ENCODE measurements around the gene HEATR5A.
"Not testable (repeated sequence)": the region's sequence is repeated elsewhere in the genome, so short reads cannot be mapped to it uniquely, and the experiment has no call there.

Gene HEATR5A

GRCh38 chr14:31259040-31259435 is 161.3 kb downstream of the HEATR5A start:
- H3K9ac ChIP-seq (ENCODE audit: low read length); H3K27me3 ChIP-seq (ENCODE audit: insufficient read depth, low read length, poor library complexity); H3K4ac ChIP-seq (ENCODE audit: low read depth, low read length); H2BK15ac ChIP-seq (replicated peaks; ENCODE audit: low read depth); H4K5ac ChIP-seq (ENCODE audit: low read length); H3K56ac ChIP-seq (ENCODE audit: low read length); H3K23ac ChIP-seq (ENCODE audit: low read length); H3K4me3 ChIP-seq (ENCODE audit: low read length); H3K79me2 ChIP-seq (ENCODE audit: control insufficient read depth, insufficient read depth, low read length); H3K79me1 ChIP-seq (ENCODE audit: low read length); H2BK120ac ChIP-seq (ENCODE audit: low read depth, low read length); H3K4me2 ChIP-seq (ENCODE audit: low read length); H4K8ac ChIP-seq (ENCODE audit: low read depth, low read length); H3K4me1 ChIP-seq (ENCODE audit: control insufficient read depth, low read depth, low read length); H2AK5ac ChIP-seq (ENCODE audit: low read length); H2BK5ac ChIP-seq (ENCODE audit: low read length); H3K27ac ChIP-seq (ENCODE audit: low read depth, low read length); DNase-seq; H3K36me3 ChIP-seq (ENCODE audit: control insufficient read depth, insufficient read depth, low read length); H3K18ac ChIP-seq (ENCODE audit: low read length): not testable (repeated sequence)
- WGBS (ENCODE audit: extremely low coverage, insufficient coverage, low lambda C conversion rate) = no CpG with 5 or more reads among the region's 4 CpGs

- H3K9ac ChIP-seq (ENCODE audit: low read length) = no peak overlapping the region
- H3K4me3 ChIP-seq (ENCODE audit: low read length) = no peak overlapping the region
- H3K4me2 ChIP-seq (ENCODE audit: low read length) = no peak overlapping the region
- DNase-seq = no peak
- H2BK5ac ChIP-seq (ENCODE audit: low read length) = no peak overlapping the region
- H3K56ac ChIP-seq (ENCODE audit: low read length) = no peak overlapping the region
- no peak overlapping the region for H3K27ac ChIP-seq (ENCODE audit: low read depth, low read length)
- H3K36me3 ChIP-seq (ENCODE audit: control insufficient read depth, insufficient read depth, low read length) = no peaks in the 10 kb centered on the region
- H2BK15ac ChIP-seq (replicated peaks; ENCODE audit: low read depth) = no peak overlapping the region
- no peak overlapping the region for H2BK120ac ChIP-seq (ENCODE audit: low read depth, low read length)
- no peak overlapping the region for H4K5ac ChIP-seq (ENCODE audit: low read length)
- no peaks in the 10 kb centered on the region for H3K27me3 ChIP-seq (ENCODE audit: insufficient read depth, low read length, poor library complexity)
- no peak overlapping the region for H2AK5ac ChIP-seq (ENCODE audit: low read length)
- H3K79me1 ChIP-seq (ENCODE audit: low read length) = no peaks in the 10 kb centered on the region
- H3K18ac ChIP-seq (ENCODE audit: low read length) = no peak overlapping the region
- no peaks in the 10 kb centered on the region for H3K4me1 ChIP-seq (ENCODE audit: control insufficient read depth, low read depth, low read length)
- H4K8ac ChIP-seq (ENCODE audit: low read depth, low read length) = no peak overlapping the region
- WGBS (ENCODE audit: extremely low coverage, insufficient coverage, low lambda C conversion rate) = no CpG with 5 or more reads among the region's 3 CpGs
- H3K4ac ChIP-seq (ENCODE audit: low read depth, low read length) = no peak overlapping the region
- no peaks in the 10 kb centered on the region for H3K79me2 ChIP-seq (ENCODE audit: control insufficient read depth, insufficient read depth, low read length)
- H3K23ac ChIP-seq (ENCODE audit: low read length) = no peak overlapping the region
Measured at GRCh38 chr14:31258427-31259039, 161.8 kb downstream of the HEATR5A start.

GRCh38 chr14:31257554-31258426 is 162.6 kb downstream of the HEATR5A start:
- H2BK5ac ChIP-seq (ENCODE audit: low read length); H3K4me2 ChIP-seq (ENCODE audit: low read length); H3K4me1 ChIP-seq (ENCODE audit: control insufficient read depth, low read depth, low read length); H3K4me3 ChIP-seq (ENCODE audit: low read length); H3K9ac ChIP-seq (ENCODE audit: low read length); H2AK5ac ChIP-seq (ENCODE audit: low read length); H2BK120ac ChIP-seq (ENCODE audit: low read depth, low read length); DNase-seq; H4K5ac ChIP-seq (ENCODE audit: low read length); H3K23ac ChIP-seq (ENCODE audit: low read length); H3K27ac ChIP-seq (ENCODE audit: low read depth, low read length); H3K56ac ChIP-seq (ENCODE audit: low read length); H3K79me2 ChIP-seq (ENCODE audit: control insufficient read depth, insufficient read depth, low read length); H3K79me1 ChIP-seq (ENCODE audit: low read length); H3K18ac ChIP-seq (ENCODE audit: low read length); H3K36me3 ChIP-seq (ENCODE audit: control insufficient read depth, insufficient read depth, low read length); H4K8ac ChIP-seq (ENCODE audit: low read depth, low read length); H3K27me3 ChIP-seq (ENCODE audit: insufficient read depth, low read length, poor library complexity); H3K4ac ChIP-seq (ENCODE audit: low read depth, low read length); H2BK15ac ChIP-seq (replicated peaks; ENCODE audit: low read depth): not testable (repeated sequence)
- no CpG with 5 or more reads among the region's 17 CpGs for WGBS (ENCODE audit: extremely low coverage, insufficient coverage, low lambda C conversion rate)

GRCh38 chr14:31257244-31257553 is 163.2 kb downstream of the HEATR5A start:
- Histone ChIP-seq H3K18ac (ENCODE audit: low read length) (no peak overlapping the region), H2BK120ac (ENCODE audit: low read depth, low read length) (no peak overlapping the region), H4K5ac (ENCODE audit: low read length) (no peak overlapping the region), H3K27me3 (ENCODE audit: insufficient read depth, low read length, poor library complexity) (no peaks in the 10 kb centered on the region), H2BK5ac (ENCODE audit: low read length) (no peak overlapping the region), H3K23ac (ENCODE audit: low read length) (no peak overlapping the region), H3K56ac (ENCODE audit: low read length) (no peak overlapping the region), H3K27ac (ENCODE audit: low read depth, low read length) (no peak overlapping the region), H3K4me2 (ENCODE audit: low read length) (no peak overlapping the region), H3K4ac (ENCODE audit: low read depth, low read length) (no peak overlapping the region), H2AK5ac (ENCODE audit: low read length) (no peak overlapping the region), H3K79me2 (ENCODE audit: control insufficient read depth, insufficient read depth, low read length) (no peaks in the 10 kb centered on the region), H3K4me1 (ENCODE audit: control insufficient read depth, low read depth, low read length) (no peaks in the 10 kb centered on the region), H4K8ac (ENCODE audit: low read depth, low read length) (no peak overlapping the region), H3K9ac (ENCODE audit: low read length) (no peak overlapping the region), H2BK15ac (replicated peaks; ENCODE audit: low read depth) (no peak overlapping the region), H3K79me1 (ENCODE audit: low read length) (no peaks in the 10 kb centered on the region), H3K4me3 (ENCODE audit: low read length) (no peak overlapping the region), H3K36me3 (ENCODE audit: control insufficient read depth, insufficient read depth, low read length) (no peaks in the 10 kb centered on the region)
- no peak for DNase-seq
- WGBS (ENCODE audit: extremely low coverage, insufficient coverage, low lambda C conversion rate) = no CpG with 5 or more reads among the region's 1 CpG

GRCh38 chr14:31256534-31257243 is 163.7 kb downstream of the HEATR5A start:
- Histone ChIP-seq H3K4ac (ENCODE audit: low read depth, low read length) (no peak overlapping the region), H3K23ac (ENCODE audit: low read length) (no peak overlapping the region), H3K27me3 (ENCODE audit: insufficient read depth, low read length, poor library complexity) (no peaks in the 10 kb centered on the region), H4K5ac (ENCODE audit: low read length) (no peak overlapping the region), H3K27ac (ENCODE audit: low read depth, low read length) (no peak overlapping the region), H3K36me3 (ENCODE audit: control insufficient read depth, insufficient read depth, low read length) (no peaks in the 10 kb centered on the region), H3K56ac (ENCODE audit: low read length) (no peak overlapping the region), H3K4me2 (ENCODE audit: low read length) (no peak overlapping the region), H3K4me3 (ENCODE audit: low read length) (no peak overlapping the region), H3K79me1 (ENCODE audit: low read length) (no peaks in the 10 kb centered on the region), H4K8ac (ENCODE audit: low read depth, low read length) (no peak overlapping the region), H3K9ac (ENCODE audit: low read length) (no peak overlapping the region), H2BK5ac (ENCODE audit: low read length) (no peak overlapping the region), H3K4me1 (ENCODE audit: control insufficient read depth, low read depth, low read length) (no peaks in the 10 kb centered on the region), H3K18ac (ENCODE audit: low read length) (no peak overlapping the region), H2BK15ac (replicated peaks; ENCODE audit: low read depth) (no peak overlapping the region), H2BK120ac (ENCODE audit: low read depth, low read length) (no peak overlapping the region), H2AK5ac (ENCODE audit: low read length) (no peak overlapping the region), H3K79me2 (ENCODE audit: control insufficient read depth, insufficient read depth, low read length) (no peaks in the 10 kb centered on the region)
- DNase-seq = no peak
- no CpG with 5 or more reads among the region's 5 CpGs for WGBS (ENCODE audit: extremely low coverage, insufficient coverage, low lambda C conversion rate)

All from mesendoderm (in vitro differentiated cells).